Central memory CD8-positive, alpha-beta T cell (primary cell): Measurements from ENCODE around the gene GAL.

ENCODE experiments used
- ATAC-seq: fragments of 150-1000 bp; cut with Tn5 transposase; replicated peaks from 2 replicates; pipeline ENCODE4 v1.10.0; 2022; ENCODE audit warnings: mild to moderate bottlenecking, moderate FRiP score, moderate number of reproducible peaks; ENCODE audit not compliant: poor library complexity, severe bottlenecking; ENCODE audit errors: extremely low read depth
- DNase-seq, 2 donors: peaks; one replicate each; pipeline ENCODE4 v3.0.0; 2021; ENCODE audit warnings: low spot score in 2 of 2
- H3K27ac Mint-ChIP-seq: one replicate; pipeline ENCODE4 v1.8.0; 2022; ENCODE audit warnings: low read depth, mild to moderate bottlenecking, moderate library complexity, mixed read lengths
- H3K27me3 Mint-ChIP-seq: one replicate; pipeline ENCODE4 v1.8.0; 2022; ENCODE audit warnings: mixed read lengths
- H3K36me3 Mint-ChIP-seq: one replicate; pipeline ENCODE4 v1.8.0; 2022; ENCODE audit warnings: mild to moderate bottlenecking, moderate library complexity, mixed read lengths; ENCODE audit not compliant: insufficient read depth
- H3K4me1 Mint-ChIP-seq: one replicate; pipeline ENCODE4 v1.8.0; 2022; ENCODE audit warnings: mixed read lengths
- H3K4me3 Mint-ChIP-seq: one replicate; pipeline ENCODE4 v1.8.0; 2022; ENCODE audit warnings: mild to moderate bottlenecking, moderate library complexity, mixed read lengths
- H3K9me3 Mint-ChIP-seq: one replicate; pipeline ENCODE4 v1.8.0; 2022; ENCODE audit warnings: mixed read lengths

GAL gene

DNA sequence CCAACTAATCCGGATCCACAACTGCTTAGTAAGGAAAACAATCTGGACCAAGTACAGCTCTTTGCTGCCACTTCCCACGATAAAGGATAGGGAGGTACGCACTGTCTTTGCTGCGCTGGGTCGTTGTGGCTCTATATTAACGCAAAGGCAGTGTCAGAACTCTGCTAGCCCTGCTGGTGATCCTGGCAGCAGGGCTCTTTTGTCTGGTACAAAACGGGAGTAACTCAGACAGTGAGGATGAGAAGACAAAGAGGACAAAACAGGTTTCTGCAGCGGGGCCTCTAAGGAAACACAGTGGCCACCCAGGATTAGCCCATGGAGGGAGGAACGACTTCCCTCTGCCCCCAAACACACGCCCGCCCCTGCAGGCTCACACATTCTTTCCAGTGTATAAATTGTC is 26.1 kb downstream of the GAL start:
- Mint-ChIP-seq H3K27ac (no peak overlapping the region), H3K9me3 (no peaks in the 10 kb centered on the region), H3K36me3 (peaks cover 2% of the 10 kb centered on the region), H3K4me3 (no peak overlapping the region), H3K4me1 (no peaks in the 10 kb centered on the region), H3K27me3 (no peaks in the 10 kb centered on the region)
- DNase-seq (no peak), ATAC-seq (no peak)

DNA sequence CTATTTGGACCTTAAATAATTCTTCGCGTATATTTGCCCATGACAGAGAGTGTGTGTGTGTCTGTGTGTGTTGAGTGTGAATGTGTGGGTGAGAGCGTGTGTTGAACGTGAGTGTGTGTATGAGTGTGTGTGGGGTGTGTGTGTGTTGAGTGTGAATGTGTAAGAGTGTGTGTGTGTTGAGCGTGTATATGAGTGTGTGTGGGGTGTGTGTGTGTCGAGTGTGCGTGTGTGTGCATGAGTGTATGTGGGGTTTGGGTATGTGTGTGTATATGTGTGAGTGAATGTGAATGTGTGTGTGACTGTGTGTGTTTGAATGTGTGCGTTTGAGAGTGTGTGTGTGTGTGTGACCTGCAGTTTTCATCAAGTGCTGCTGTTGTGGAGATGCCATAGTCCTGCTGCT is 26.8 kb downstream of the GAL start:
- no peak for ATAC-seq
- peaks cover 2% of the 10 kb centered on the region for H3K36me3 Mint-ChIP-seq
- no peak overlapping the region for H3K4me3 Mint-ChIP-seq
- no peak for DNase-seq
- no peaks in the 10 kb centered on the region for H3K27me3 Mint-ChIP-seq
- H3K9me3 Mint-ChIP-seq, result no peaks in the 10 kb centered on the region
- no peak overlapping the region for H3K27ac Mint-ChIP-seq
- H3K4me1 Mint-ChIP-seq, result no peaks in the 10 kb centered on the region

DNA sequence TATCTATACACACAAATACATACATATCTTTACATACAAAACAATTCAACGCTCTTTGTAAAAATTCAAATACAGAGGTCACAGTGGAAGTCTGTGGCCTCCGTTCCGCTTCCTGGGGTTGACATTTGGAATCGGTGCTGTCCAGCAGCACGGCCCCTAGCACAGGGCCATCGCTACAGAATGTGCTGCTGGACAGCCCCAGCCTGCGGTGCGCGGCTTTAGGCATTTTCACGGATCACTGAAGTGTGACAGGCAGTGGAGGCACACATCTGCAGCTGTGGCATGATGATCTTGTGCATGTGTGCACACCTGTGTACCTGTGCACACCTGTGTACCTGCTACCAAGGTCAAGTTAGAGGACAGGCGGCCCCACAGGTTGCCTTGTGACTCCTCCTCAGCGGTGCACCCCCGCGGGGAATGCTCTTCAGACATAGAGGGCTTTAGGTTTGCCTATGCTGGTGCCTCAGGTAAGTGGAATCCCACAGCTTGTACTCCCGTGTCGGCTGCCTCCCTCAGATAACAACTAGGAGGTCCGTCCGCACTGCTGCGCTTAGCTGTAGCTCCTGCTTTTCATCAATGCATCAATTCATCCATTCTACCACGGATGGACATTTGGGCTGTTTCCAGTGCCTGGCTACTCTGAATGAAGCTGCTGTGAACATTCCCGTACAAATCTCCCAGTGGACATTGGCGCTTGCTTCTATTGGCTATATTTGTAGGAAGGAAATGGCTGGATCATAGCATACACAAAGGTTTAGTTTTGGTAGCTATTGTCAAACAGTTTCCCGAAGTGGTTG is 29.9 kb downstream of the GAL start:
- Mint-ChIP-seq H3K36me3 (no peaks in the 10 kb centered on the region), H3K4me1 (no peaks in the 10 kb centered on the region), H3K27me3 (peaks cover 2% of the 10 kb centered on the region), H3K4me3 (no peak overlapping the region), H3K27ac (no peak overlapping the region), H3K9me3 (no peaks in the 10 kb centered on the region)
- DNase-seq, result no peak
- no peak for ATAC-seq

DNA sequence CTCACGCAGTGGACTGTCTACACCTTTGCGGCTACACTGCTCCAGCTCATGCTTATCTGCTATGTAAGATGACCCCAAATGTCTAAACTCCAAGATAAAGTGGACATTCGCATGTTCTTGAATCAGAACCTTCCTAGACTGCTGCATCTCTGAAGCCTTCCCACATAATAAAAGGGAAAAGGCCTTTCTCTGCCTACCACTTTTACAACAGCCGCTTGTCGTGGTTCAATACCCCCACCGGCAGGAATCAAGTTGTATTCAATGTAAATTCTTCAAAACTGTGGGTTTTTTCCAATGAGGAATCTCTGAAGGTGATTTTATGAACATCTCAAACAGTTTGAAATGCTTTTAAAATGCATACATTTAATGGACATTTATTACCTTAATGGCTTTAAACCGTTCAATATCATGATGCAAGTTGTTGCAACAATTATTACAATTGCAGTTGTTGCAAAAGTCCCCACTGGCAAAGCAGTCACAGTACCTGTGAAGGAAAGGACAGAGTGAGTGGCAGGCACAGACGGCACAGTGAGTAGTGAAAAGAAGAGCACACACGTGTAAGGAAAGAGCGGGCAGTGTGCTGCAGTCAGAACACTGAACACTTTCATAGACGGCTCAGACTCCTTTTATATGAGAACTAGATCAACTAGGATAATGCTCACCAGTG is 31.2 kb downstream of the GAL start:
- Mint-ChIP-seq H3K36me3 (no peaks in the 10 kb centered on the region), H3K4me1 (no peaks in the 10 kb centered on the region), H3K27me3 (peaks cover 13% of the 10 kb centered on the region), H3K27ac (no peak overlapping the region), H3K4me3 (no peak overlapping the region), H3K9me3 (no peaks in the 10 kb centered on the region)
- DNase-seq (no peak), ATAC-seq (no peak)

DNA sequence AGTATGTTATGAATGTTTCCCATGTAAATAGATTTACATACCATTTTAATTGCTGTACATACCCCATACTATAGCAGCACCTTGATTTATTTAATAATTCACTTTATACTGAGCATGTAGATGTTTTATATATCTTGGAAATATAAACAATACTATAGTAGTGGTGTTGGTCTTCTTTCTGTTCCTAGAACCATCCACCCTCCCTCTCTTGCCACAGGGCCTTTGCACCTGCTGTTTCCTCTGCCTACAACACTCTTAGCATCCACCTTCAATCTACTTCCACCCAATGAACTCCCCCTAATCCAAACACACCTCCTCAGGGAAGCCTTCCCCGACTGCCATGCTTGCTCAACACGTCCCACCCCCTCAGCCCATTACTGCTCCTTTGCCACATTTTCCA is 36.7 kb downstream of the GAL start:
- Mint-ChIP-seq H3K9me3 (no peaks in the 10 kb centered on the region), H3K4me1 (no peaks in the 10 kb centered on the region), H3K36me3 (no peaks in the 10 kb centered on the region), H3K4me3 (no peak overlapping the region), H3K27me3 (peaks cover 20% of the 10 kb centered on the region), H3K27ac (no peak overlapping the region)
- no peak for DNase-seq
- no peak for ATAC-seq

DNA sequence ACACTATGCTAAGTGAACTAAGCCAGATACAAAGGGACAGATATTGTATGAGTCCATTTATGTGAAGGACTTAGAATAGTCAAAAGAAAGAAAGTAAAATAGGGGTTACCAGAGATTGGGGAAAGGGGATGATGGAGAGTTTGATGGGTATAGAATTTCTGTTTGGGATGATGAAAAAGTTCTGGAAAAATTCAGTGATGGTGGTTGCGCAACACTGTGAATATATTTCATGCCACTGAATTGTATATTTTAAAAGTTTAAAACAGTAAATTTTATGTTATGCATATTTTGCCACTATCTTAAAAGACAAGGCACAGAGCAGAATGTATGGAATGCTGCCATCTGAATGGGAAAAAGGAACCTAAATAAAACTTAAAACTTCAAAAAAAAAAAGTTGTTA is 37.8 kb downstream of the GAL start:
- DNase-seq (no peak), ATAC-seq (no peak)
- H3K4me3 Mint-ChIP-seq, result no peak overlapping the region
- H3K27me3 Mint-ChIP-seq, result peaks cover 20% of the 10 kb centered on the region
- no peaks in the 10 kb centered on the region for H3K9me3 Mint-ChIP-seq
- H3K4me1 Mint-ChIP-seq, result no peaks in the 10 kb centered on the region
- H3K27ac Mint-ChIP-seq, result no peak overlapping the region
- no peaks in the 10 kb centered on the region for H3K36me3 Mint-ChIP-seq

DNA sequence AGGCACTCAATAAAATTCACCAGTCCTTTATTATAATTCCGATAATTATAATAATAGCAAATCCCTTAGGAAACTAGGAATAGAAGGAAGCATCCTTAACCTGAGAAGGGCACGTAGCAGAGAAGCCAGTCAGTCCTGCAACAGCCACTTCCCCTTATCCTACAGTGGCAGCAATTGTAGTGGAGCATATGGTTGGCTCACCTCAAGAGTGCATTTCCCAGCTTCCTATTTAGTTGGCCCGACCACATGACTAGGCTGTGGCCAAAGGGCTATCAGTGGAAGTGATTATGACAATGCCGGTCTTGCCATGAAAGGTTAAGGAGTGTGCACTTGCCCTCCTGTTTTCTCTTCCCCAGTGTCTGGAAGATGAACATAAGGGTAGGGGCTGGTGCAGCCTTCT is 39.9 kb downstream of the GAL start:
- ATAC-seq (no peak), DNase-seq (no peak)
- H3K4me3 Mint-ChIP-seq, result no peak overlapping the region
- no peaks in the 10 kb centered on the region for H3K36me3 Mint-ChIP-seq
- H3K9me3 Mint-ChIP-seq, result no peaks in the 10 kb centered on the region
- peaks cover 18% of the 10 kb centered on the region for H3K27me3 Mint-ChIP-seq
- no peaks in the 10 kb centered on the region for H3K4me1 Mint-ChIP-seq
- H3K27ac Mint-ChIP-seq, result no peak overlapping the region

DNA sequence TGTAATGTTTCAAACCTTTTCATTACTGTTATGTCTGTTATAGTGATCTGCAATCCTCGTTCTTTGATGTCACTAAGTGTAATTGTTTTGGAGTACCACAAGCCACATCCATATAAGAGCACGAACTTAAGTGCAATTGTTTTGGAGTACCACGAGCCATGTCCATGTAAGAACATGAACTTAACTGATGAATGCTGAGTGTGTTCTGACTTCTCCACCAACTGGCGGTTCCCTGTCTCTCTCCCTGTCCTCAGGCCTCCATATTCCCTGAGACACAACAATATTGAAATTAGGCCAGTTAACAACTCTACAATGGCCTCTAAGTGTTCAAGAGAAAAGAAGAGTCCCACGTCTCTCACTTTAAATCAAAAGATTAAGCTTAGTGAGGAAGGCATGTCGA is 43.4 kb downstream of the GAL start:
- Mint-ChIP-seq H3K9me3 (no peaks in the 10 kb centered on the region), H3K4me3 (no peak overlapping the region), H3K36me3 (no peaks in the 10 kb centered on the region), H3K4me1 (no peaks in the 10 kb centered on the region), H3K27ac (no peak overlapping the region), H3K27me3 (no peaks in the 10 kb centered on the region)
- DNase-seq, result no peak
- ATAC-seq, result no peak

DNA sequence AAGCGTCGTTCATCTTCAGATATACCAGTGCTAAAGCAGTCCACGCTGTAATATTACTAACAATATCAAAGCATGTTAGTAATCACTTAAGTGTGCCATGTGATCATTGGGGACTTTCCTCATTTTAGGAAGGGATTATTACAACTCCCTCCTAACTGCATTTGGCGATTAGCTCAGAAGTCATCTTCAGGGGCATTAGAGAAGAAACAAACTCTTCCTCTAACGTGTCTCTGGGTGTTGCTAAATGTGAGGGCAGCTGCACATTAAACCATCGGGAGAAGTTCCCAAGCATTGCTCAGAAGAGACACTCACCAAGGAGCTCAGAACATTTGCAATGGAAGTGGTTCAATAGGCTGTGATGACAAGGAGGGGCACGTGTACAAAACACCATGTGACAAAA is 49.8 kb downstream of the GAL start:
- Mint-ChIP-seq H3K4me1 (no peaks in the 10 kb centered on the region), H3K27ac (no peak overlapping the region), H3K36me3 (no peaks in the 10 kb centered on the region), H3K4me3 (no peak overlapping the region), H3K9me3 (no peaks in the 10 kb centered on the region), H3K27me3 (no peaks in the 10 kb centered on the region)
- ATAC-seq, result no peak
- DNase-seq, result no peak

DNA sequence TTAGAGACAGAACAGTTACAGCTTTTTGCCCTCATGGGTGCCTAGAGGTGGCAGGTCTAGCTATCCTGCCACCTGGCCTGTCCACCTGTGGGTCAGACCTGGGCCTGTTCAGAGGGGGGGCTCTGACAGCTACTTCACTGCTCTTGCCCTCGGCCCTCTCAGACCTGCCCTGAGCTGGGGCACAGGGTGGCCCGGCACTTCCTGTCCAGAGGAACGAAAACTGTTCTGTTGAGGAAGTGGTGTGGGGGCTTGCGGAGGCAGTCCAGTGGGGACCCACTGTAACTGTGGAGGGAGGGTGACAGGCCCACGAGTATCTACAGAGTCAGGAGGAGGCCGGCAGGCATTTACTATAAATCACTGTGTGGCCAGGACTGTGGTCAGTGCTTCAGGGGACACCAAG is 50.8 kb downstream of the GAL start:
- peaks cover 1% of the 10 kb centered on the region for H3K36me3 Mint-ChIP-seq
- DNase-seq (no peak), ATAC-seq (no peak)
- H3K9me3 Mint-ChIP-seq, result no peaks in the 10 kb centered on the region
- H3K27ac Mint-ChIP-seq, result no peak overlapping the region
- no peaks in the 10 kb centered on the region for H3K27me3 Mint-ChIP-seq
- H3K4me3 Mint-ChIP-seq, result no peak overlapping the region
- no peaks in the 10 kb centered on the region for H3K4me1 Mint-ChIP-seq

DNA sequence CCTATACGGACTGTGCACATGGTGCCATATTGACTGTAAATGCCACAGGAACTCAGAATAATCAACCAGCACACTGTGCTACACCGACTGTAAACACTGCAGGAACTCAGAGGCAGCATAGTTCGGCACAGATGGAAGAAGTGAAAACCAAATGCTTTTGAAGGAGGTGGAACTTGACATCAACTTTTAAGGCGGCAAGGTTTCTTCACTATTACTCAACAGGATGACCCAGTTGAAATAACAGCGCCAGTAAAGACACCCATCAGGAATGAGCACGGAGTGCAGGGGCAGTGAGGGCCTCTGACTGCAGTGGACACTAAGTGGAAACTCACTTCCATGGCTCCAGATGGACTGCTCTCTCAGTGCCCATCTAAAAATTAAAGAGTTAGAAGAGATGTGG is 51.3 kb downstream of the GAL start:
- Mint-ChIP-seq H3K4me3 (no peak overlapping the region), H3K27ac (no peak overlapping the region), H3K4me1 (no peaks in the 10 kb centered on the region), H3K36me3 (peaks cover 2% of the 10 kb centered on the region), H3K27me3 (no peaks in the 10 kb centered on the region), H3K9me3 (no peaks in the 10 kb centered on the region)
- ATAC-seq (no peak), DNase-seq (no peak)
